DOHH2 (cell line): ENCODE results near the gene PIP4K2A.

Experiments
- H3F3A ChIP-seq: fragments of 200-600 bp; sonication (generic), shearing (Covaris generic); 2 replicates; pipeline ENCODE4 v1.6.0; 2016; ENCODE audit warnings: antibody characterized with exemption, mild to moderate bottlenecking; ENCODE audit not compliant: control insufficient read depth, insufficient read depth
- H3K27ac ChIP-seq: fragments of 200-600 bp; sonication (generic); 2 replicates; pipeline ENCODE4 v1.5.1; 2014; ENCODE audit warnings: low read depth, mild to moderate bottlenecking, low read length, moderate library complexity
- H3K27me3 ChIP-seq: fragments of 200-600 bp; sonication (generic); 2 replicates; pipeline ENCODE4 v1.6.1; 2014; ENCODE audit warnings: mild to moderate bottlenecking, low read length, mixed read lengths; ENCODE audit not compliant: control insufficient read depth
- H3K36me3 ChIP-seq: fragments of 200-600 bp; sonication (generic); 2 replicates; pipeline ENCODE4 v1.6.1; 2014; ENCODE audit warnings: mild to moderate bottlenecking, low read length, moderate library complexity, mixed read lengths; ENCODE audit not compliant: control insufficient read depth
- H3K4me1 ChIP-seq: fragments of 200-600 bp; sonication (generic); 2 replicates; pipeline ENCODE4 v1.6.1; 2014; ENCODE audit warnings: mild to moderate bottlenecking, low read length, mixed read lengths; ENCODE audit not compliant: control insufficient read depth
- H3K4me2 ChIP-seq: fragments of 200-600 bp; sonication (generic); 2 replicates; pipeline ENCODE4 v1.6.0; 2014; ENCODE audit warnings: mild to moderate bottlenecking, low read length, moderate library complexity
- H3K4me3 ChIP-seq: fragments of 200-600 bp; sonication (generic); 2 replicates; pipeline ENCODE4 v1.5.1; 2014; ENCODE audit warnings: mild to moderate bottlenecking, low read length, mixed read lengths
- H3K79me2 ChIP-seq: fragments of 200-600 bp; sonication (generic); 2 replicates; pipeline ENCODE4 v1.6.1; 2014; ENCODE audit warnings: mild to moderate bottlenecking, low read length, mixed read lengths; ENCODE audit not compliant: control insufficient read depth
- H3K9me2 ChIP-seq: fragments of 200-600 bp; sonication (generic); replicated peaks from 2 replicates; pipeline ENCODE4 v1.6.1; 2014; ENCODE audit warnings: mild to moderate bottlenecking, low read length, mixed read lengths; ENCODE audit not compliant: control insufficient read depth
- H3K9me3 ChIP-seq: fragments of 200-600 bp; sonication (generic); 2 replicates; pipeline ENCODE4 v1.6.1; 2014; ENCODE audit warnings: antibody characterized with exemption, low read length, mixed read lengths; ENCODE audit not compliant: control insufficient read depth, insufficient read depth
- H4K20me1 ChIP-seq: fragments of 200-600 bp; sonication (generic); 2 replicates; pipeline ENCODE4 v1.6.0; 2014; ENCODE audit warnings: low read depth, mild to moderate bottlenecking, antibody characterized with exemption, low read length, moderate library complexity; ENCODE audit not compliant: control insufficient read depth, insufficient read depth
- CTCF ChIP-seq: fragments of 200-600 bp; sonication (generic); IDR thresholded peaks from one replicate; pipeline ENCODE4 v1.5.1; 2014; ENCODE audit warnings: antibody characterized with exemption, mild to moderate bottlenecking, low read depth, low read length; ENCODE audit not compliant: poor library complexity, severe bottlenecking
- EZH2phosphoT487 ChIP-seq: fragments of 200-600 bp; sonication (generic); IDR thresholded peaks from 2 replicates; pipeline ENCODE4 v1.6.1; 2017; ENCODE audit warnings: borderline replicate concordance, mild to moderate bottlenecking, antibody characterized with exemption, low read length, moderate library complexity, mixed read lengths

The PIP4K2A gene

GRCh38 chr10:22545643-22546042 lies 168.7 kb downstream of the PIP4K2A start:
- Histone ChIP-seq H3K27me3 (no peaks in the 10 kb centered on the region), H3K4me1 (no peaks in the 10 kb centered on the region), H3K4me2 (no peak overlapping the region), H4K20me1 (no peaks in the 10 kb centered on the region), H3K27ac (no peak overlapping the region), H3K9me3 (no peaks in the 10 kb centered on the region), H3K79me2 (no peaks in the 10 kb centered on the region), H3K4me3 (no peak overlapping the region), H3K36me3 (peaks cover 26% of the 10 kb centered on the region), H3K9me2 (no peaks in the 10 kb centered on the region), H3F3A (no peaks in the 10 kb centered on the region)
- no peak for TF ChIP-seq CTCF
- no peak for TF ChIP-seq EZH2phosphoT487

- H3K79me2 ChIP-seq: no peaks in the 10 kb centered on the region
- no peaks in the 10 kb centered on the region for H3K4me1 ChIP-seq
- H3K36me3 ChIP-seq: peaks cover 18% of the 10 kb centered on the region
- H3K27me3 ChIP-seq: no peaks in the 10 kb centered on the region
- H3K27ac ChIP-seq: no peak overlapping the region
- no peaks in the 10 kb centered on the region for H3K9me2 ChIP-seq
- no peak overlapping the region for H3K4me2 ChIP-seq
- H3F3A ChIP-seq: no peaks in the 10 kb centered on the region
- no peaks in the 10 kb centered on the region for H4K20me1 ChIP-seq
- no peak overlapping the region for H3K4me3 ChIP-seq
- no peaks in the 10 kb centered on the region for H3K9me3 ChIP-seq
- TF ChIP-seq CTCF: no peak
- TF ChIP-seq EZH2phosphoT487: no peak
Measured at GRCh38 chr10:22544325-22545068, 169.9 kb downstream of the PIP4K2A start.

DNA sequence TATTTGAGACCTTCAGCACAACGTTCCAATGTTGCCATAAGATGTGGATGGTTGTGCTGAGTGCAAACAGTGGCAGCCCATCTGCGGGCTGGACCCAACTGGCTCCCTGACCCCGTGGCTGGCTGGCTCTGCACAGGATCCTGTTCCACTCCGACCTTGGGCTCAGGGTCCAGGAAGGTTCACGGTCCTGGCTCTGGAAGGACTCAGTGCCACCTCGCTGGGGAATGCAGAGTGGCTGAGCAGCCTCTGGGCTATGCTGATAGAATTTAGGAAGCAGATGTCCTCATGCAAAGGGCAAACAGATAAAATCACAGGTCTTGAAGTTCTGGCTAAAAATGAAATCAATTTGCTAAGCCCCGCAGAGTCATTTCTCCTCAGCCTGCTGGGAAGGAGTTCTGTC lies 171.6 kb downstream of the PIP4K2A start:
- H3K9me3 ChIP-seq: no peaks in the 10 kb centered on the region
- no peaks in the 10 kb centered on the region for H3F3A ChIP-seq
- TF ChIP-seq CTCF (no peak), EZH2phosphoT487 (no peak)
- H4K20me1 ChIP-seq: no peaks in the 10 kb centered on the region
- H3K9me2 ChIP-seq: no peaks in the 10 kb centered on the region
- peaks cover 13% of the 10 kb centered on the region for H3K36me3 ChIP-seq
- no peak overlapping the region for H3K4me3 ChIP-seq
- H3K27ac ChIP-seq: no peak overlapping the region
- no peaks in the 10 kb centered on the region for H3K79me2 ChIP-seq
- H3K27me3 ChIP-seq: no peaks in the 10 kb centered on the region
- H3K4me2 ChIP-seq: no peak overlapping the region
- no peaks in the 10 kb centered on the region for H3K4me1 ChIP-seq
